Breast epithelium (tissue), 3 donors: ENCODE data around the gene PMFBP1.

ENCODE experiments used
- CTCF ChIP-seq, 3 donors: fragments of 450-650 bp; IDR thresholded peaks; one replicate each; pipeline ENCODE4 v1.5.1; 2016 to 2017; ENCODE audit warnings: antibody characterized with exemption in 3 of 3, mild to moderate bottlenecking in 3 of 3, moderate library complexity in 3 of 3
- POLR2AphosphoS5 ChIP-seq, 3 donors: sonication (generic); formaldehyde crosslinking; IDR thresholded peaks; one replicate each; pipeline ENCODE4 v1.6.1; 2017; ENCODE audit warnings: antibody characterized with exemption in 3 of 3

- no peak for TF ChIP-seq POLR2AphosphoS5 (IDR thresholded peaks at IDR 0.05)
- TF ChIP-seq CTCF (IDR thresholded peaks at IDR 0.05): no peak
Observed at GRCh38 chr16:72122308-72122707, 49.6 kb downstream of the PMFBP1 start.
